Activated T-cell treated with anti-CD3 and anti-CD28 coated beads for 4 hours (primary cell): ENCODE measurements around the gene ZIK1.

ENCODE experiments used
- DNase-seq: peaks from one replicate; pipeline ENCODE4 v3.0.0-alpha.2; 2020

ZIK1 gene

GRCh38 chr19:57613941-57614743 lies 30.2 kb downstream of the ZIK1 start, which contains the start of gene ZNF134:
Gene ZNF134 (plus strand): TSS chr19:57614242. CDS start chr19:57619469, 5,227 bp downstream.
- peak; percentile 77 for DNase-seq

GRCh38 chr19:57615346-57615745 lies 31.4 kb downstream of the ZIK1 start:
- no peak for DNase-seq

- DNase-seq = no peak
These were observed 36.9 kb downstream of the ZIK1 start for GRCh38 chr19:57620673-57621348.

- DNase-seq = no peak
These were observed 39.1 kb downstream of the ZIK1 start for GRCh38 chr19:57623091-57623490.

- DNase-seq = peak; percentile 78
These were observed 49.3 kb downstream of the ZIK1 start, which contains the start of gene ZNF211 for GRCh38 chr19:57632987-57633831. Gene ZNF211 (plus strand): TSS chr19:57633168. CDS start chr19:57633347, 179 bp downstream.

- DNase-seq = no peak
These were observed 49.8 kb downstream of the ZIK1 start for GRCh38 chr19:57633832-57634131.

- DNase-seq = no peak
These were observed 53.4 kb downstream of the ZIK1 start for GRCh38 chr19:57637379-57637778.

GRCh38 chr19:57641715-57642234 lies 57.8 kb downstream of the ZIK1 start:
- no peak for DNase-seq

GRCh38 chr19:57642396-57643046 lies 58.6 kb downstream of the ZIK1 start:
- DNase-seq = no peak
